B cell (primary cell): ENCODE results near the gene MYH15. TPM values are rescaled to one million over a fixed set of nuclear protein-coding genes. Genes with fewer than 3 reads are reported as not detected.

Experiments used
- ATAC-seq: fragments of 200-7000 bp; cut with Tn5 transposase; one replicate; pipeline ENCODE4 v1.10.0; 2021; ENCODE audit warnings: low read depth, mild to moderate bottlenecking, moderate number of reproducible peaks, moderate library complexity
- CTCF ChIA-PET: fragments of 350-600 bp; sonication (Branson Sonifier 250); formaldehyde crosslinking; loops from one replicate; lab custom pipeline; 2021; ENCODE audit warnings: antibody characterized with exemption, inconsistent platforms; lab: Charles Lee
- POLR2A ChIA-PET: fragments of 350-600 bp; sonication (Branson Sonifier 250); formaldehyde crosslinking; loops from one replicate; lab custom pipeline; 2021; ENCODE audit warnings: antibody characterized with exemption; lab: Charles Lee
- DNase-seq: peaks from one replicate; pipeline ENCODE4 v3.0.0; 2013
- H2AFZ ChIP-seq: 2 replicates; pipeline ENCODE4 v1.6.1; 2012; ENCODE audit warnings: mild to moderate bottlenecking, low read depth, low read length; ENCODE audit not compliant: insufficient read depth, poor library complexity, severe bottlenecking
- H3K27ac ChIP-seq, 2 donors: 1 replicate in 1 of 2; 2 replicates in 1 of 2; pipeline ENCODE4 v1.5.1; 2012 to 2013; ENCODE audit warnings: low read length in 2 of 2, mild to moderate bottlenecking in 2 of 2, moderate library complexity in 1 of 2
- H3K27me3 ChIP-seq, 4 experiments: fragments of 200-600 bp in 1 of 4; sonication (generic) in 1 of 4; replicated peaks in 1 of 4; 1 replicate in 2 of 4; 2 replicates in 2 of 4; pipeline versions ENCODE4 v1.6.1 to v1.7.0; 2013 to 2016; ENCODE audit warnings: low read length in 3 of 4, mild to moderate bottlenecking in 2 of 4, mixed read lengths in 1 of 4, moderate library complexity in 1 of 4; ENCODE audit not compliant: insufficient read depth in 4 of 4, control insufficient read depth in 3 of 4; ENCODE audit errors: control extremely low read depth in 1 of 4
- H3K36me3 ChIP-seq, 2 experiments: replicated peaks in 1 of 2; 1 replicate in 1 of 2; 2 replicates in 1 of 2; pipeline versions ENCODE4 v1.6.1 to v1.7.1; 2013; ENCODE audit warnings: low read length in 1 of 2; ENCODE audit not compliant: insufficient read depth in 2 of 2, control insufficient read depth in 1 of 2; ENCODE audit errors: control extremely low read depth in 1 of 2, extremely low read depth in 1 of 2
- H3K4me1 ChIP-seq, 2 donors: fragments of 200-600 bp in 1 of 2; sonication (generic) in 1 of 2; 1 replicate in 1 of 2; 2 replicates in 1 of 2; pipeline versions ENCODE4 v1.5.1 to v1.6.1; 2013 to 2017; ENCODE audit warnings: low read length in 2 of 2; ENCODE audit not compliant: control insufficient read depth in 2 of 2, insufficient read depth in 2 of 2
- H3K4me2 ChIP-seq: replicated peaks from 2 replicates; pipeline ENCODE3; 2012; ENCODE audit warnings: mild to moderate bottlenecking, low read depth, low read length; ENCODE audit not compliant: poor library complexity, severe bottlenecking
- H3K4me3 ChIP-seq, 5 experiments: fragments of 200-600 bp in 1 of 5; sonication (generic) in 1 of 5; 1 replicate in 3 of 5; 2 replicates in 2 of 5; pipeline versions ENCODE4 v1.5.1 to v1.7.0; 2011 to 2016; ENCODE audit warnings: low read length in 4 of 5, mild to moderate bottlenecking in 4 of 5, low read depth in 2 of 5, control low read depth in 1 of 5, moderate library complexity in 1 of 5; ENCODE audit not compliant: insufficient read depth in 1 of 5; ENCODE audit errors: control extremely low read depth in 1 of 5, extremely low read depth in 1 of 5
- H3K79me2 ChIP-seq: fragments of 200-600 bp; sonication (generic); one replicate; pipeline ENCODE4 v1.6.0; 2016; ENCODE audit warnings: low read length; ENCODE audit not compliant: control insufficient read depth, insufficient read depth
- H3K9ac ChIP-seq: fragments of 200-600 bp; sonication (generic); 2 replicates; pipeline ENCODE4 v1.6.1; 2017; ENCODE audit warnings: mild to moderate bottlenecking, low read length, moderate library complexity
- H3K9me3 ChIP-seq, 3 donors: one replicate each; pipeline versions ENCODE4 v1.6.1 to v1.7.1; 2013; ENCODE audit warnings: low read length in 2 of 3; ENCODE audit not compliant: control insufficient read depth in 2 of 3, insufficient read depth in 1 of 3; ENCODE audit errors: control extremely low read depth in 1 of 3
- H4K20me1 ChIP-seq: 2 replicates; pipeline ENCODE4 v1.6.0; 2012; ENCODE audit warnings: mild to moderate bottlenecking, low read length; ENCODE audit not compliant: insufficient read depth, control insufficient read depth, poor library complexity, severe bottlenecking
- H3K27ac Mint-ChIP-seq: one replicate; pipeline ENCODE4 v1.8.0; 2021; ENCODE audit warnings: mixed read lengths
- H3K27me3 Mint-ChIP-seq: one replicate; pipeline ENCODE4 v1.8.0; 2021; ENCODE audit warnings: mixed read lengths
- H3K4me1 Mint-ChIP-seq: one replicate; pipeline ENCODE4 v1.8.0; 2021; ENCODE audit warnings: mixed read lengths
- H3K4me3 Mint-ChIP-seq: one replicate; pipeline ENCODE4 v1.8.0; 2021; ENCODE audit warnings: mixed read lengths
- H3K9me3 Mint-ChIP-seq: one replicate; pipeline ENCODE4 v1.8.0; 2022; ENCODE audit warnings: mixed read lengths; ENCODE audit not compliant: insufficient read depth
- EZH2 ChIP-seq: IDR thresholded peaks from 2 replicates; pipeline ENCODE4 v1.6.1; 2012; ENCODE audit warnings: borderline replicate concordance, low read depth, mild to moderate bottlenecking, moderate library complexity, low read length; ENCODE audit not compliant: insufficient read depth, poor library complexity, severe bottlenecking
- WGBS: methylation state at CpG from one replicate; pipeline ENCODE4 v1.1.5; 2013; ENCODE audit warnings: missing lambda C conversion rate; ENCODE audit not compliant: insufficient coverage; 5-methylcytosine and 5-hydroxymethylcytosine counted together
- intact Hi-C: fragments of 100-400 bp; cut with micrococcal nuclease; formaldehyde crosslinking; loops from one replicate; pipeline ENCODE4 v1.10.0; 2022
- polyA plus RNA-seq: library from polyadenylated mRNA; depleted of rRNA; stranded (reverse); fragments of >200 nt; gene quantifications from 2 replicates; pipeline ENCODE4 v1.2.3, GENCODE V29; 2012
- total RNA-seq, 2 donors: library from RNA; stranded (reverse); fragments of 120-200 nt in 1 of 2; gene quantifications; 1 replicate in 1 of 2; 2 replicates in 1 of 2; pipeline versions ENCODE4 v1.2.3 to v1.2.4, GENCODE V29; 2013 to 2022
- TF ChIP-seq, protein P1 (sequence below): fragments of 200-600 bp; IDR thresholded peaks from one replicate; pipeline ENCODE4 v1.8.0; 2022; ENCODE audit warnings: antibody characterized with exemption, mild to moderate bottlenecking

The MYH15 gene
- total and polyA plus RNA-seq, 2 donors (not counting 1 experiment from before 2014, with no cell fraction given): 0.06 TPM; not detected in 1

- WGBS: no CpG with 5 or more reads among the region's 3 CpGs
- H3K27ac Mint-ChIP-seq: no peak overlapping the region
- peak; percentile 54 for ATAC-seq
These were observed 18.3 kb upstream of the MYH15 start for GRCh38 chr3:108528459-108529252.

GRCh38 chr3:108527817-108528216, 17.4 kb upstream of the MYH15 start:
- intact Hi-C loops: no loop called here
- Histone ChIP-seq H3K9ac (no peak overlapping the region), H3K79me2 (no peaks in the 10 kb centered on the region), H3K27ac (no peak overlapping the region), H3K4me3 (no peak overlapping the region), H4K20me1 (no peaks in the 10 kb centered on the region), H3K9me3 (no peaks in the 10 kb centered on the region), H3K36me3 (no peaks in the 10 kb centered on the region), H3K4me2 (no peak overlapping the region), H3K4me1 (peaks cover 2 to 7% of the 10 kb centered on the region in 2 donors), H2AFZ (no peak overlapping the region), H3K27me3 (peaks cover 0 to 4% (median 0%) of the 10 kb centered on the region in 4 experiments)
- ChIA-PET POLR2A (no interaction called here), CTCF (interaction anchor here (1.0 kb wide), 1 partner anchor 25 kb away, joined by 4 read pairs; no protein-coding TSS in a partner anchor)
- Mint-ChIP-seq H3K9me3 (no peaks in the 10 kb centered on the region), H3K27me3 (peaks cover 21% of the 10 kb centered on the region), H3K27ac (no peak overlapping the region), H3K4me3 (no peak overlapping the region), H3K4me1 (peaks cover 9% of the 10 kb centered on the region)
- no peak for DNase-seq
- WGBS: no CpG with 5 or more reads among the region's 2 CpGs
- no peak for ATAC-seq
- TF ChIP-seq, protein P1, sequence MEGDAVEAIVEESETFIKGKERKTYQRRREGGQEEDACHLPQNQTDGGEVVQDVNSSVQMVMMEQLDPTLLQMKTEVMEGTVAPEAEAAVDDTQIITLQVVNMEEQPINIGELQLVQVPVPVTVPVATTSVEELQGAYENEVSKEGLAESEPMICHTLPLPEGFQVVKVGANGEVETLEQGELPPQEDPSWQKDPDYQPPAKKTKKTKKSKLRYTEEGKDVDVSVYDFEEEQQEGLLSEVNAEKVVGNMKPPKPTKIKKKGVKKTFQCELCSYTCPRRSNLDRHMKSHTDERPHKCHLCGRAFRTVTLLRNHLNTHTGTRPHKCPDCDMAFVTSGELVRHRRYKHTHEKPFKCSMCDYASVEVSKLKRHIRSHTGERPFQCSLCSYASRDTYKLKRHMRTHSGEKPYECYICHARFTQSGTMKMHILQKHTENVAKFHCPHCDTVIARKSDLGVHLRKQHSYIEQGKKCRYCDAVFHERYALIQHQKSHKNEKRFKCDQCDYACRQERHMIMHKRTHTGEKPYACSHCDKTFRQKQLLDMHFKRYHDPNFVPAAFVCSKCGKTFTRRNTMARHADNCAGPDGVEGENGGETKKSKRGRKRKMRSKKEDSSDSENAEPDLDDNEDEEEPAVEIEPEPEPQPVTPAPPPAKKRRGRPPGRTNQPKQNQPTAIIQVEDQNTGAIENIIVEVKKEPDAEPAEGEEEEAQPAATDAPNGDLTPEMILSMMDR: no peak
- TF ChIP-seq EZH2: no peak

More at GRCh38 chr3:108528459-108529252, 18.3 kb upstream of the MYH15 start:
- peaks cover 24% of the 10 kb centered on the region for H3K27me3 Mint-ChIP-seq
- no peak overlapping the region for H3K4me3 ChIP-seq
- no peaks in the 10 kb centered on the region for H3K9me3 ChIP-seq
- peaks cover 2 to 7% of the 10 kb centered on the region in 2 donors for H3K4me1 ChIP-seq
- H3K9ac ChIP-seq: no peak overlapping the region
- peak; percentile 37 for DNase-seq
- POLR2A ChIA-PET: no interaction called here
- H3K9me3 Mint-ChIP-seq: no peaks in the 10 kb centered on the region
- no peak overlapping the region for H3K4me2 ChIP-seq
- H2AFZ ChIP-seq: no peak overlapping the region
- CTCF ChIA-PET: no interaction called here
- TF ChIP-seq, protein P1: no peak
- TF ChIP-seq EZH2: no peak
- no peak overlapping the region for H3K27ac ChIP-seq
- peaks cover 9% of the 10 kb centered on the region for H3K4me1 Mint-ChIP-seq
- no peak overlapping the region for H3K4me3 Mint-ChIP-seq
- no peaks in the 10 kb centered on the region for H3K36me3 ChIP-seq
- no peaks in the 10 kb centered on the region for H3K79me2 ChIP-seq
- no peaks in the 10 kb centered on the region for H4K20me1 ChIP-seq
- intact Hi-C loops: no loop called here
- peaks cover 0 to 4% (median 0%) of the 10 kb centered on the region in 4 experiments for H3K27me3 ChIP-seq
